DND-41 (cell line): ENCODE measurements around the gene UNC13B.

Experiments
- CTCF ChIP-seq: IDR thresholded peaks from 2 replicates; pipeline ENCODE4 v1.5.1; 2012; ENCODE audit warnings: borderline replicate concordance, low read length, moderate library complexity, mild to moderate bottlenecking; ENCODE audit not compliant: poor library complexity, severe bottlenecking; ENCODE audit errors: extremely low read depth
- EZH2 ChIP-seq: IDR thresholded peaks from 3 replicates; pipeline ENCODE4 v1.6.1; 2012; ENCODE audit warnings: borderline replicate concordance, low read depth, mild to moderate bottlenecking, moderate library complexity, low read length, inconsistent platforms; ENCODE audit not compliant: severe bottlenecking

DNA sequence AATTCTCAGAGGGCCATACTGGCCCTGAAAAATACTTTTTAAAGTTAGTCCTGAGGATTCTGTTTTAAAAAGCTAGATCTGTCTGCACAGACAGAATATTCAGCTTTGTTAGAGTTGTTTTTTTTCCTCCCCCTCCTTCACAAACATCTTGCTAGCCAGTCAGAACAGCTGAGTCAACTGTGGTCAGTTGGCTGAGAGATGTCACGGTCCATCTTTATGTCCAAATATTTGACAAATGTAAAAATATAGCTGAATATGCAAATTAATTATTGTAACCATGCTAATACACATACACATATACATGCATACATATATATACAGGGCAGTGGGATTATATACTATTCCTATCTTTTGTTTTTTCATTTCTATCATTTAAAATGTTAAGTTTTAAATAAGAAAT, 33.9 kb downstream of the UNC13B start:
- TF ChIP-seq CTCF, result no peak
- no peak for TF ChIP-seq EZH2
